IMR-90 (cell line): ENCODE measurements around the gene ZNF296. TPM values are rescaled to one million over a fixed set of nuclear protein-coding genes. Genes with fewer than 3 reads are reported as not detected.

ENCODE experiments used
- ATAC-seq: fragments of 200-7000 bp; cut with Tn5 transposase; 2 replicates; pipeline ENCODE4 v1.9.1; 2020; ENCODE audit warnings: low read depth, mild to moderate bottlenecking, moderate library complexity
- BruUV-seq: library from RNA; stranded (reverse); fragments of 400-500 nt; replicated peaks from 2 replicates; lab custom pipeline; 2021; lab: Mats Ljungman, UMichigan
- CTCF ChIA-PET: fragments of 300-600 bp; formaldehyde crosslinking; extraction: SDS; loops from one replicate; lab custom pipeline; 2021; ENCODE audit warnings: antibody characterized with exemption; lab: Yijun Ruan, JAX
- POLR2A ChIA-PET: fragments of 300-600 bp; sonication (Branson Sonifier 250); formaldehyde crosslinking; loops from one replicate; lab custom pipeline; 2022; ENCODE audit warnings: antibody characterized with exemption; ENCODE audit not compliant: unreplicated experiment; lab: Charles Lee
- DNase-seq: peaks from one replicate; pipeline ENCODE4 v3.0.0; 2013
- H2AFZ ChIP-seq: replicated peaks from 2 replicates; pipeline ENCODE3; 2013; ENCODE audit warnings: low read length, mild to moderate bottlenecking; ENCODE audit not compliant: poor library complexity
- H2AK5ac ChIP-seq: 2 replicates; pipeline ENCODE4 v1.6.1; 2013; ENCODE audit warnings: low read depth, low read length, inconsistent platforms
- H2AK9ac ChIP-seq: replicated peaks from 2 replicates; pipeline ENCODE3; 2013; ENCODE audit warnings: mild to moderate bottlenecking, low read depth, low read length, moderate library complexity; ENCODE audit not compliant: poor library complexity
- H2BK120ac ChIP-seq: 2 replicates; pipeline ENCODE4 v1.6.1; 2013; ENCODE audit warnings: low read depth, low read length, inconsistent platforms
- H2BK15ac ChIP-seq: 3 replicates; pipeline ENCODE4 v1.6.1; 2013; ENCODE audit warnings: low read depth, low read length, inconsistent platforms
- H2BK20ac ChIP-seq: 2 replicates; pipeline ENCODE4 v1.6.1; 2013; ENCODE audit warnings: low read depth, mild to moderate bottlenecking, inconsistent platforms, low read length, moderate library complexity
- H2BK5ac ChIP-seq: 2 replicates; pipeline ENCODE4 v1.6.1; 2013; ENCODE audit warnings: mild to moderate bottlenecking, low read depth, low read length, inconsistent platforms; ENCODE audit not compliant: poor library complexity, severe bottlenecking
- H3K14ac ChIP-seq: replicated peaks from 2 replicates; pipeline ENCODE4 v1.6.1; 2013; ENCODE audit warnings: low read depth, low read length, inconsistent platforms
- H3K18ac ChIP-seq: 2 replicates; pipeline ENCODE4 v1.6.1; 2013; ENCODE audit warnings: low read depth, low read length, control low read depth
- H3K23ac ChIP-seq: 2 replicates; pipeline ENCODE4 v1.6.1; 2013; ENCODE audit warnings: low read depth, low read length, inconsistent platforms
- H3K27ac ChIP-seq: 2 replicates; pipeline ENCODE4 v1.5.1; 2013; ENCODE audit warnings: mild to moderate bottlenecking, control low read depth, low read length; ENCODE audit not compliant: insufficient read depth
- H3K27me3 ChIP-seq: 2 replicates; pipeline ENCODE4 v1.6.1; 2013; ENCODE audit warnings: low read length; ENCODE audit not compliant: control insufficient read depth, insufficient read depth
- H3K36me3 ChIP-seq: 2 replicates; pipeline ENCODE4 v1.6.1; 2013; ENCODE audit warnings: low read length, mixed read lengths; ENCODE audit not compliant: control insufficient read depth, insufficient read depth
- H3K4ac ChIP-seq: 2 replicates; pipeline ENCODE4 v1.6.1; 2013; ENCODE audit warnings: low read depth, low read length, inconsistent platforms
- H3K4me1 ChIP-seq: 2 replicates; pipeline ENCODE4 v1.6.1; 2013; ENCODE audit warnings: low read length, mixed read lengths; ENCODE audit not compliant: control insufficient read depth, insufficient read depth
- H3K4me2 ChIP-seq: 2 replicates; pipeline ENCODE4 v1.6.1; 2013; ENCODE audit warnings: low read depth, mild to moderate bottlenecking, control low read depth, low read length, moderate library complexity
- H3K4me3 ChIP-seq: 2 replicates; pipeline ENCODE4 v1.5.1; 2013; ENCODE audit warnings: low read depth, mild to moderate bottlenecking, control low read depth, low read length, moderate library complexity; ENCODE audit not compliant: insufficient read depth
- H3K56ac ChIP-seq: 2 replicates; pipeline ENCODE4 v1.6.1; 2013; ENCODE audit warnings: low read length, inconsistent platforms; ENCODE audit not compliant: insufficient read depth; ENCODE audit errors: extremely low read depth
- H3K79me1 ChIP-seq, 2 experiments: 2 replicates each; pipeline ENCODE4 v1.6.1; 2013; ENCODE audit warnings: low read length in 2 of 2, inconsistent platforms in 1 of 2, low read depth in 1 of 2
- H3K9ac ChIP-seq: 2 replicates; pipeline ENCODE4 v1.6.1; 2013; ENCODE audit warnings: low read depth, low read length, control low read depth
- H3K9me1 ChIP-seq: 2 replicates; pipeline ENCODE4 v1.6.1; 2013; ENCODE audit warnings: low read length, inconsistent platforms; ENCODE audit not compliant: insufficient read depth
- H3K9me3 ChIP-seq: 2 replicates; pipeline ENCODE4 v1.6.1; 2013; ENCODE audit warnings: low read length; ENCODE audit not compliant: control insufficient read depth, insufficient read depth
- H4K20me1 ChIP-seq: 2 replicates; pipeline ENCODE4 v1.6.1; 2013; ENCODE audit warnings: low read length, inconsistent platforms; ENCODE audit not compliant: insufficient read depth
- H4K5ac ChIP-seq: 2 replicates; pipeline ENCODE4 v1.6.1; 2013; ENCODE audit warnings: mild to moderate bottlenecking, low read depth, low read length, control low read depth
- H4K8ac ChIP-seq, 2 experiments: 2 replicates each; pipeline ENCODE4 v1.6.1; 2013; ENCODE audit warnings: low read depth in 2 of 2, low read length in 2 of 2, control low read depth in 1 of 2, inconsistent platforms in 1 of 2
- H4K91ac ChIP-seq: 2 replicates; pipeline ENCODE4 v1.6.1; 2013; ENCODE audit warnings: low read depth, low read length, inconsistent platforms; ENCODE audit not compliant: insufficient read depth
- BHLHE40 ChIP-seq: fragments of 150-350 bp; IDR thresholded peaks from 2 replicates; pipeline ENCODE4 v1.6.1; 2016; ENCODE audit warnings: mild to moderate bottlenecking, low read depth, low read length
- CEBPB ChIP-seq: IDR thresholded peaks from 2 replicates; pipeline ENCODE4 v1.6.1; 2012; ENCODE audit warnings: low read depth, low read length, improper control_type of control experiment
- FOS ChIP-seq: fragments of 150-350 bp; IDR thresholded peaks from 2 replicates; pipeline ENCODE4 v1.6.1; 2016; ENCODE audit warnings: low read depth, low read length
- MAFK ChIP-seq: IDR thresholded peaks from 2 replicates; pipeline ENCODE4 v1.6.1; 2012; ENCODE audit warnings: low read depth, low read length, improper control_type of control experiment
- MAZ ChIP-seq: IDR thresholded peaks from 2 replicates; pipeline ENCODE4 v1.6.1; 2012; ENCODE audit warnings: low read depth, mild to moderate bottlenecking, low read length, improper control_type of control experiment, moderate library complexity, borderline replicate concordance
- MXI1 ChIP-seq: IDR thresholded peaks from 2 replicates; pipeline ENCODE4 v1.6.1; 2012; ENCODE audit warnings: low read depth, mild to moderate bottlenecking, low read length, moderate library complexity, borderline replicate concordance
- RFX5 ChIP-seq: IDR thresholded peaks from 2 replicates; pipeline ENCODE4 v1.8.0; 2012; ENCODE audit warnings: low read depth, mild to moderate bottlenecking, low read length, moderate library complexity
- SMC3 ChIP-seq: fragments of 150-350 bp; IDR thresholded peaks from 2 replicates; pipeline ENCODE4 v1.6.1; 2016; ENCODE audit warnings: low read depth, mild to moderate bottlenecking, antibody characterized with exemption, low read length, moderate library complexity
- WGBS, 2 experiments: methylation state at CpG; one replicate each; pipeline versions ENCODE4 v1.1.5 to v1.1.7; 2013; ENCODE audit warnings: missing lambda C conversion rate in 2 of 2; ENCODE audit not compliant: insufficient read length in 1 of 2; ENCODE audit errors: extremely low coverage in 2 of 2; 5-methylcytosine and 5-hydroxymethylcytosine counted together
- dilution Hi-C: fragments of 300-500 bp; cut with HindIII; formaldehyde crosslinking; loops from one replicate; pipeline ENCODE4 v1.14.3; 2018; ENCODE audit warnings: low sequenced_read_pairs; ENCODE audit not compliant: unreplicated experiment
- in situ Hi-C: fragments of 300-500 bp; cut with MboI; formaldehyde crosslinking; loops from 3 replicates; pipeline ENCODE4 v1.14.3; 2019; ENCODE audit warnings: low sequenced_read_pairs, inconsistent platforms, mixed read lengths
- intact Hi-C: fragments of 100-400 bp; cut with micrococcal nuclease; formaldehyde crosslinking; loops from 2 replicates; pipeline ENCODE4 v1.10.0; 2022
- polyA plus RNA-seq, 3 experiments: library from polyadenylated mRNA; depleted of rRNA; stranded (reverse); fragments of >200 nt; gene quantifications; 2 replicates each; pipeline ENCODE4 v1.2.3, GENCODE V29; 2012; ENCODE audit warnings: low replicate concordance in 1 of 3
- total RNA-seq: library from RNA; depleted of rRNA; stranded (reverse); fragments of >200 nt; gene quantifications from 2 replicates; pipeline ENCODE4 v1.2.3, GENCODE V29; 2012
- TF ChIP-seq, protein P1 (sequence below): fragments of 150-350 bp; IDR thresholded peaks from 2 replicates; pipeline ENCODE4 v1.6.1; 2016; ENCODE audit warnings: low read depth, mild to moderate bottlenecking, low read length, moderate library complexity, borderline replicate concordance
- TF ChIP-seq, protein P2 (sequence below): fragments of 150-350 bp; IDR thresholded peaks from 2 replicates; pipeline ENCODE4 v1.6.1; 2017; ENCODE audit warnings: mild to moderate bottlenecking, antibody characterized with exemption, low read length, low read depth

The ZNF296 gene
- total and polyA plus RNA-seq, 2 of the 4 experiments (the other 2 are of a cell fraction): 0.10 TPM; not detected in 1

DNA sequence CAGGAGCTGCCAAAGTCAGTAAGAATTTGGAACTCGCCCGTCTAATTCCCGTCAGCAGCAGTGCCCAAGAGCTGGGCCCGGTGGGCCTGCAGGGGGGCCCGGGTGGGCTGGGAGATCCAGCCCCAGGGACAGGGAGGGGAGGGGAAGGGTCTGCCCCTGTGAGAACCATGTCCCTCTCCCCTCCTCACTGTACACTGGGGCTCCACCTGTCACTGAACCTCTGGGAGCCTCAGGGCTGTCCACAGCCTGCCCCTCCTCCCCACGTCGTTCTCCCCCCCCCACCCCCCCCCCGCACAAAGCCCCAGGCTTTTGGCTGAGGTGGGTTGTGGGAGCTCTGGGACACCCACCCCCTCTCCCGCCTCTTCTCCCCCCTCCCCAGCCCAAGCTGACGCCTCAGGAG, 8.2 kb downstream of the ZNF296 start:
- H2BK15ac ChIP-seq: no peak overlapping the region
- ATAC-seq (no peak), DNase-seq (no peak)
- H3K4me2 ChIP-seq: no peak overlapping the region
- no peak overlapping the region for H3K4me3 ChIP-seq
- H3K36me3 ChIP-seq: peaks cover 67% of the 10 kb centered on the region
- no peak overlapping the region for H2AK9ac ChIP-seq
- H3K18ac ChIP-seq: no peak overlapping the region
- TF ChIP-seq, protein P1, sequence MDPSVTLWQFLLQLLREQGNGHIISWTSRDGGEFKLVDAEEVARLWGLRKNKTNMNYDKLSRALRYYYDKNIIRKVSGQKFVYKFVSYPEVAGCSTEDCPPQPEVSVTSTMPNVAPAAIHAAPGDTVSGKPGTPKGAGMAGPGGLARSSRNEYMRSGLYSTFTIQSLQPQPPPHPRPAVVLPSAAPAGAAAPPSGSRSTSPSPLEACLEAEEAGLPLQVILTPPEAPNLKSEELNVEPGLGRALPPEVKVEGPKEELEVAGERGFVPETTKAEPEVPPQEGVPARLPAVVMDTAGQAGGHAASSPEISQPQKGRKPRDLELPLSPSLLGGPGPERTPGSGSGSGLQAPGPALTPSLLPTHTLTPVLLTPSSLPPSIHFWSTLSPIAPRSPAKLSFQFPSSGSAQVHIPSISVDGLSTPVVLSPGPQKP: no peak
- TF ChIP-seq SMC3 (no peak), FOS (no peak), BHLHE40 (no peak), MXI1 (no peak), CEBPB (no peak), RFX5 (no peak), MAZ (no peak), MAFK (no peak)
- TF ChIP-seq, protein P2, sequence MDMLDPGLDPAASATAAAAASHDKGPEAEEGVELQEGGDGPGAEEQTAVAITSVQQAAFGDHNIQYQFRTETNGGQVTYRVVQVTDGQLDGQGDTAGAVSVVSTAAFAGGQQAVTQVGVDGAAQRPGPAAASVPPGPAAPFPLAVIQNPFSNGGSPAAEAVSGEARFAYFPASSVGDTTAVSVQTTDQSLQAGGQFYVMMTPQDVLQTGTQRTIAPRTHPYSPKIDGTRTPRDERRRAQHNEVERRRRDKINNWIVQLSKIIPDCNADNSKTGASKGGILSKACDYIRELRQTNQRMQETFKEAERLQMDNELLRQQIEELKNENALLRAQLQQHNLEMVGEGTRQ: no peak
- H3K23ac ChIP-seq: no peak overlapping the region
- peaks cover 4 to 15% of the 10 kb centered on the region in 2 experiments; a peak in 3 of 4 replicates for H3K79me1 ChIP-seq
- dilution Hi-C loops (no loop called here), intact Hi-C loops (no loop called here), in situ Hi-C loops (no loop called here)
- no peak overlapping the region for H3K27ac ChIP-seq
- peaks cover 5% of the 10 kb centered on the region; the same call in 1 of the 2 replicates for H4K20me1 ChIP-seq
- POLR2A ChIA-PET: no interaction called here
- no peaks in the 10 kb centered on the region for H3K9me3 ChIP-seq
- no peak overlapping the region for H2BK5ac ChIP-seq
- H2AFZ ChIP-seq: no peak overlapping the region
- H2AK5ac ChIP-seq: no peak overlapping the region
- no peak overlapping the region for H2BK20ac ChIP-seq
- no peaks in the 10 kb centered on the region for H3K4me1 ChIP-seq
- H4K8ac ChIP-seq: no peak overlapping the region
- H3K9ac ChIP-seq: no peak overlapping the region
- H4K91ac ChIP-seq: no peak overlapping the region
- no peak overlapping the region for H3K4ac ChIP-seq
- no peaks in the 10 kb centered on the region for H3K9me1 ChIP-seq
- no peak overlapping the region for H4K5ac ChIP-seq
- no peak overlapping the region for H3K14ac ChIP-seq
- no peak overlapping the region for H3K56ac ChIP-seq
- no peak overlapping the region for H2BK120ac ChIP-seq
- BruUV-seq: no TSS peak
- CTCF ChIA-PET: interaction anchor here (1.5 kb wide), 1 partner anchor 8 kb away, joined by 3 read pairs; no protein-coding TSS in a partner anchor
- 100% methylated on average over 1 of the region's 10 CpGs; no CpG with 5 or more reads in 1 of the 2 experiments for WGBS, 2 experiments
- no peaks in the 10 kb centered on the region for H3K27me3 ChIP-seq
